Breast epithelium (tissue), 4 donors: ENCODE data around the gene LRRC8A. TPM values are rescaled to one million over a fixed set of nuclear protein-coding genes. Genes with fewer than 3 reads are reported as not detected.

ENCODE experiments used
- DNase-seq, 2 donors: peaks; one replicate each; pipeline ENCODE4 v3.0.0-alpha.2; 2019; ENCODE audit warnings: low spot score in 2 of 2
- H3K27ac ChIP-seq, 2 donors: fragments of 200-600 bp; sonication (generic) in 1 of 2; one replicate each; pipeline ENCODE4 v1.5.1; 2016 to 2019; ENCODE audit warnings: mild to moderate bottlenecking in 1 of 2
- H3K27me3 ChIP-seq, 2 donors: fragments of 200-600 bp; sonication (generic) in 1 of 2; one replicate each; pipeline versions ENCODE4 v1.5.1 to v1.6.0; 2017 to 2019; ENCODE audit warnings: control low read depth in 1 of 2, mild to moderate bottlenecking in 1 of 2
- H3K36me3 ChIP-seq: fragments of 200-600 bp; one replicate; pipeline ENCODE4 v1.5.1; 2019
- H3K4me1 ChIP-seq, 2 donors: fragments of 200-600 bp; sonication (generic); one replicate each; pipeline ENCODE4 v1.5.1; 2016 to 2019; ENCODE audit warnings: control low read depth in 1 of 2
- H3K4me3 ChIP-seq, 3 donors: fragments of 200-600 bp; sonication (generic); 1 replicate in 2 of 3; 2 replicates in 1 of 3; pipeline ENCODE4 v1.5.1; 2016 to 2019; ENCODE audit warnings: mild to moderate bottlenecking in 3 of 3, moderate library complexity in 2 of 3
- H3K9me3 ChIP-seq, 2 donors: fragments of 200-600 bp; sonication (generic) in 1 of 2; one replicate each; pipeline ENCODE4 v1.5.1; 2016 to 2019; ENCODE audit warnings: control low read depth in 1 of 2
- CTCF ChIP-seq, 3 donors: fragments of 450-650 bp; IDR thresholded peaks; one replicate each; pipeline ENCODE4 v1.5.1; 2016 to 2017; ENCODE audit warnings: antibody characterized with exemption in 3 of 3, mild to moderate bottlenecking in 3 of 3, moderate library complexity in 3 of 3
- POLR2A ChIP-seq: fragments of 450-650 bp; IDR thresholded peaks from one replicate; pipeline ENCODE4 v1.6.1; 2016; ENCODE audit warnings: antibody characterized with exemption, mild to moderate bottlenecking, moderate library complexity
- POLR2AphosphoS5 ChIP-seq, 3 donors: sonication (generic); formaldehyde crosslinking; IDR thresholded peaks; one replicate each; pipeline ENCODE4 v1.6.1; 2017; ENCODE audit warnings: antibody characterized with exemption in 3 of 3
- intact Hi-C: fragments of 100-400 bp; cut with DNase I; formaldehyde crosslinking; loops from one replicate; pipeline ENCODE4 v1.15.1; 2023; ENCODE audit warnings: low total_unique reads
- total RNA-seq, 3 donors: library from RNA; depleted of rRNA; stranded (reverse); fragments of >200 nt; gene quantifications; one replicate each; pipeline ENCODE4 v1.1.0, GENCODE V29; 2016

LRRC8A gene
- total RNA-seq, 3 donors from 2014 or later, result 26.1 to 52.7 (median 40.6) TPM

GRCh38 chr9:128877852-128878251 is 4.1 kb upstream of the LRRC8A start:
- no peak overlapping the region for H3K4me3 ChIP-seq
- H3K9me3 ChIP-seq, result no peaks in the 10 kb centered on the region
- peaks cover 0 to 7% of the 10 kb centered on the region in 2 donors for H3K4me1 ChIP-seq
- intact Hi-C loops, result no loop called here
- no peak for DNase-seq
- H3K27ac ChIP-seq, result peak overlapping the region; percentile 21 to 62
- H3K36me3 ChIP-seq, result no peaks in the 10 kb centered on the region
- H3K27me3 ChIP-seq, result no peaks in the 10 kb centered on the region
- no peak for TF ChIP-seq CTCF (IDR thresholded peaks at IDR 0.05)
- no peak for TF ChIP-seq POLR2AphosphoS5 (IDR thresholded peaks at IDR 0.05)
- no peak for TF ChIP-seq POLR2A

DNA sequence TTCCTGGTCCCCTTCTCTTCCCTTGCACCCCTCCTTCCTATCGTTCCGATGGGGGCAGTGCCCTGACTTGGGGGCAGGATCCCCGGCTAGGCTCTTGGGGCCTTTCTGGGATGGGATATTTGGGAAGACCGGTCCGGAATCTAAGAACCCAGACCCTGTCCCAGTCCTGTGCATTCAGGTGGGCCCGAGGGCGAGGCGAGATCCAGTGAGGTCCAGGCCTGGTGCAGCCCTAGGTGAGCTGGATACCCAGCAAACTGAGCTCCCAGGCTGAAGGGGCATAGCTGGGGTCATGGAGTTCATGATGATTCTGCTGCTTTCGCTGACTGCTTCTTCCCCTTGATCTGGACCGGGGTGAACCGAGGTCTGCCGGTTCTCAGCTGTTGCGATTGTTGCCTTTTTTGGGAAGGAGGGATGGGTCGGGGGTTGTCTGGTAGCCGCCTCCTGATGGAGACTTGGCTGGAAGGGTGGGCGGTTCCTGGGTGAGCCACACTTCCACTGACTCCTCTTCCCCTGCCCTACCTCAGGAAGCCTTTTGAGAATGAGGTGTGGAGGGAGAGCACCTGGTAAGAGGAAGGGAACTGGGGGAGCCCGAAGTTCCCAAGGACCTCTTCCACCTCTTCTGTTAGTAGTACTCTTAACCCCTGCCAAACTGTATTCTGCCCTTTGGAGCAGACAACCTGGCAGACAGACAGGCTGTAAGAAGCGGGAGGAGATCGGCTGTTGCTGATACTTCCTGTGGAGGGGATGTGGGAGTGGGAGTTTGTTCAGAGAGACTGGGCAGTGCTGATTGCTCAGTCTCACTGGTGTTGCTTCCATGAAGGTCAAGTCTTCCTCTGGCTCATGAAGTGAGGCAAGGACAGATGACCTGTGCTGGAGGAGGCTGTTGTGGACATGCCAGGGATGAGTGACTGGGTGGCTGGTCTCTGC is 1.0 kb downstream of the LRRC8A start:
- no peak for TF ChIP-seq POLR2AphosphoS5 (IDR thresholded peaks at IDR 0.05)
- no peak for TF ChIP-seq POLR2A
- TF ChIP-seq CTCF (IDR thresholded peaks at IDR 0.05), result no peak
- Histone ChIP-seq H3K9me3 (no peaks in the 10 kb centered on the region), H3K27ac (peak overlapping the region; percentile 98 to 99), H3K27me3 (no peaks in the 10 kb centered on the region), H3K4me3 (peak overlapping the region; percentile 93 to 99 (median 99)), H3K4me1 (peaks cover 0 to 30% of the 10 kb centered on the region in 2 donors), H3K36me3 (no peaks in the 10 kb centered on the region)
- DNase-seq, result no peak
- intact Hi-C loops, result no loop called here

DNA sequence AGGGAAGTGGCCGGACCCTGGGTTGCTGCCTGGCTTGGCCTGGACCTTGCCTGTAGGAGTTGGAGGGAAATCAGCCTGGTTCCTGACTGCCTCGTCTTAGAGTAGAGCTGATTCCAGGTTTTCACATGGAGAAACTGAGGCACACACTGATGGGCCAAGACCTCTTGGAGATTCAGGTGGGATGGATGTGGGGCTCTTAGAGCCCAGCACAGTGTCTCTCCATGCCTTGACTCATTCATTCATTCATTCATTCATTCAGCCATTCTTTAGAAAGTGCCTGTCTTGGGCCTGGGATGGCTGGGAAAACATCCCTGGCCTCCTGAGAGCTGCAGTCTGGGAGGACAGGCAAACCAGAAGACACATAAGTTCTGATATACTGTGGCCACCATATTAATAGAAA is 2.2 kb downstream of the LRRC8A start:
- Histone ChIP-seq H3K36me3 (no peaks in the 10 kb centered on the region), H3K27me3 (no peaks in the 10 kb centered on the region), H3K9me3 (no peaks in the 10 kb centered on the region), H3K4me3 (peak overlapping the region in 2 of 3 donors; percentile 93 to 99), H3K27ac (peak overlapping the region in 1 of 2 donors; percentile 65), H3K4me1 (peaks cover 0 to 39% of the 10 kb centered on the region in 2 donors)
- intact Hi-C loops, result no loop called here
- DNase-seq, result no peak
- TF ChIP-seq POLR2AphosphoS5 (IDR thresholded peaks at IDR 0.05), result no peak
- TF ChIP-seq POLR2A, result no peak
- no peak for TF ChIP-seq CTCF (IDR thresholded peaks at IDR 0.05)

GRCh38 chr9:128885376-128885775 is 3.4 kb downstream of the LRRC8A start:
- Histone ChIP-seq H3K27ac (peak overlapping the region; percentile 40 to 65), H3K36me3 (no peaks in the 10 kb centered on the region), H3K27me3 (no peaks in the 10 kb centered on the region), H3K4me3 (no peak overlapping the region), H3K9me3 (no peaks in the 10 kb centered on the region), H3K4me1 (peaks cover 0 to 47% of the 10 kb centered on the region in 2 donors)
- DNase-seq, result no peak
- intact Hi-C loops, result no loop called here
- TF ChIP-seq POLR2A (no peak), CTCF (IDR thresholded peaks at IDR 0.05) (no peak), POLR2AphosphoS5 (IDR thresholded peaks at IDR 0.05) (no peak)

DNA sequence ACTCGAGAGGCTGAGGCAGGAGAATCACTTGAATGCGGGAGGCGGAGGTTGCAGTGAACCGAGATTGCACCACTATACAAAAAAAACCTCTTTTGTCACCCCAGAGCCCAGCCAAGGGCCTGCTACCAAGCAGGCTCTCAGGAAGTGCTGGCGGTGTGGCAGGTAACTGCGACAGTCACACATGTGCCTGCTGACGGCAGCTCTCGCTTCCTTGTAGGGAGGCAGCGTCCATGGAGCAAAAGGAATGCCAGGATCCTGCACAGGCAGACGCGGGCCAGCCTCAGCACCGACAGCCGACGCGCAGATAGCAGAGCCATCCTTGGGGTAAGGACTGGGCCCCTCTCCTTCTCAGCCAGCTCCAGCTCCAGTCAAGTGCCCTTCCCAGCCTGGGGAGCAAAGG is 3.9 kb downstream of the LRRC8A start:
- Histone ChIP-seq H3K36me3 (no peaks in the 10 kb centered on the region), H3K27me3 (no peaks in the 10 kb centered on the region), H3K4me3 (peak overlapping the region in 1 of 3 donors; percentile 32), H3K27ac (peak overlapping the region; percentile 56 to 65), H3K4me1 (peaks cover 0 to 48% of the 10 kb centered on the region in 2 donors), H3K9me3 (no peaks in the 10 kb centered on the region)
- no peak for DNase-seq
- TF ChIP-seq POLR2A (no peak), CTCF (IDR thresholded peaks at IDR 0.05) (no peak), POLR2AphosphoS5 (IDR thresholded peaks at IDR 0.05) (no peak)
- intact Hi-C loops, result no loop called here
